Middle frontal gyrus (tissue), 1 donor: ENCODE measurements around the gene TINAGL1.

Experiments used
- DNase-seq: peaks from one replicate; pipeline ENCODE4 v3.0.0-alpha.2; 2015; ENCODE audit warnings: low spot score; ENCODE audit errors: extremely low spot score

Gene TINAGL1

DNA sequence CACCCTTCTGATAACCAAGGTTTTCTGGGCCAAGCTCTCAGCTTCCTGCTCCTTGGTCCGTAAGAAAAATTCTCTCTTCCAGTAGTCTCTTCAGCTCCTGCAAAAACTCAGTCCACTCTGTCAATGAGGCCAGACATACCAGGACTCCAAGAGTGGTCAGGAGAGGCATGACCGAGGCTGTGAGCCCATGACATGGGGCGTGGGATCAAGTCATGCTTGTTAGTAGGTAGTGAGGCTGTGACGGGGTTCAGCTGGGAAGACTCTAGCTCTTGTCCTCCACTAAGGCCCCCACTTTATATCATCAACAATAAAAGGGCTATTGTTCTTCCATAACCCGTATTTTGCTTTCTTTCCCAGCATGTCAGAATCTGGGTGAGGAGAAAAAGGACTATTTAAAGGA lies 31.0 kb downstream of the TINAGL1 start:
- no peak for DNase-seq

DNA sequence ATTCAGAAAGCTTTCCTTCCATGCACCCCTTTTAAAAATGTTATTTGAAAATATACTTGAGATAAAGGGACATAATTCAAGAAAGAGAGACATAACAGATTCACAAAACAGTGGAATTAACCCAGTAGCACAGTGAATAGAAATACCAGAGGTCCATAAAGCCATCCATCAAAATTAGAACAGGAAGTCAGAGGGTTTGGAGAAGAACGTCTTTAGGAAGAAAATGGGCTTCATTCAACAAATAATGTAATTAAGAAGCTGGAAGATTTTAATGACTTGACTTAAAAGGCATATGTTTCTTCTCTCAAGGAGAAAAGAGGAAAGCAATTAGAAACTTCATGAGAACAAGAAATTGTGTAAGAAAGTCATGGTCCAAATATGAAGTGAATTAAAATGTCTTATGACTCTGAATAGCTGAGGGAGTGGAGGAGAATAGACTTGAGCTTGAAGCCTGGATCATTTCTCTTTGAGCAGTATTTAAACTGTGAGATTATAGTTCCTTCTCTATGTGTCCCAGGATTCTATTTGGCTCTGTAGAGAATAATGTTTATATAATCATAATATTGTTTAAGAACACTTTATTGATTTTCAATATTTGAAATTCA lies 33.3 kb downstream of the TINAGL1 start:
- DNase-seq, result no peak

DNA sequence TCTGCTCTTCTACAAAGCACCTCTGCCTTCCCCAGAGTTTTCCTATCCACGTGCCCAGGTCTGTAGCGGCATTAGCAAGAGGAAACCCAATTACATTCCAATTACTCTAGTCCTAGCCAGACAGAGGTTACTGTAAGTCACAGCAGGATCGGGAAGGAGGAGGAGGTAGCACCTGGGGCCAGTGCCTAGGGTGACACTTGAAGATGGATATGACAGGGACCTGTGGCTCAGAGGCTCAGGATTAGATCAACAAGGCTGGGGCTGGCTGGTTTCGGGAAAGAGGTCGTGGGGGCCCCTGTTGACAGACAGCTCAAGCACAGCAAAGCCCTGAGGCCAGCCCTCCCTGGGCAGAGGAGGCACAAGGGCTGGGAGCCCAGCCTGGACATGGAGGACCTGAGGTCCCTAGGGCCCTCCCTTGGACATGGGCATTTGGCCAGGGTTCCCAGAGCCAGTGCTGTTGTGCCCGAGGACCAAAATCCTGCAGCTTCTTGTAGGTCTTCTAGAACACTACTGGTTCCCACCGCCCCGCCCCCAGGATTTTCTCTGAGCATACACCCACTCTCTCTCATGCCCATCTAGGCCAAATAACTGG lies 38.2 kb downstream of the TINAGL1 start:
- no peak for DNase-seq

DNA sequence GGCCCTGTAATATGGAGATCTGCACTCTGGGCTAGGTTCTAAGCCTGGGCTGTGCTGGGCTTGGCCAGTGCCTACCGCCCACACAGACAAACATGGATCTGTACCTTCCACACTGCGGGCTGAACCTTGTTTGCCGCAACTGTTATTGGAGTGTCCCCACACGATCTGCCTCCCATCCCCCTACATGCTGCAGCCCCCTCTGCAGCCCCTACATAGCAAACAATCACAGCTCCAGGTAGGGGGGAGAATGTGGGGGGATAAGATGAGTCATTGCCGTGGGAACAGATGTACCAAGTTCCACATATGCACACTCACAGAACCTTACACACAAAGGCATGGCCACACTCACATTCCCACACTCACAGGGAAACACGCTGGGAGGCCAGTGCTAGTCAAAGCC lies 39.1 kb downstream of the TINAGL1 start:
- DNase-seq, result no peak

DNA sequence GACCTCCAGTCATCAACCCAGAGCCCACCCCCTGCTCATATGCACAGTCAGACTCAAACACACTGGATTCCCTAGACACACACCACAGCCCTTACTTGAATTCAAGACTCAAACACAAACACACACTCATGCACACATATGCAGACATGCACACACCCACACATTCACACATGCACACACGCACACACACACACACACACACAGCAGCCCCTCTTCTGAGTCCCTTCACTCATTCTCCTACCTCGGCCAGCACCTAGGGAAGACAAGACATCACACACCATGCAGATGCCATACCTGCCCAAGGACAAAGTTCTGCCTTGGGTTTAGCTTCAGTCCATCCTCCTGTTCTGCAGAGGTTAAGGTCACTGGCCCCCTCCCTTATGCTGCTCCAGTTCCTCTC lies 39.6 kb downstream of the TINAGL1 start:
- DNase-seq, result no peak

DNA sequence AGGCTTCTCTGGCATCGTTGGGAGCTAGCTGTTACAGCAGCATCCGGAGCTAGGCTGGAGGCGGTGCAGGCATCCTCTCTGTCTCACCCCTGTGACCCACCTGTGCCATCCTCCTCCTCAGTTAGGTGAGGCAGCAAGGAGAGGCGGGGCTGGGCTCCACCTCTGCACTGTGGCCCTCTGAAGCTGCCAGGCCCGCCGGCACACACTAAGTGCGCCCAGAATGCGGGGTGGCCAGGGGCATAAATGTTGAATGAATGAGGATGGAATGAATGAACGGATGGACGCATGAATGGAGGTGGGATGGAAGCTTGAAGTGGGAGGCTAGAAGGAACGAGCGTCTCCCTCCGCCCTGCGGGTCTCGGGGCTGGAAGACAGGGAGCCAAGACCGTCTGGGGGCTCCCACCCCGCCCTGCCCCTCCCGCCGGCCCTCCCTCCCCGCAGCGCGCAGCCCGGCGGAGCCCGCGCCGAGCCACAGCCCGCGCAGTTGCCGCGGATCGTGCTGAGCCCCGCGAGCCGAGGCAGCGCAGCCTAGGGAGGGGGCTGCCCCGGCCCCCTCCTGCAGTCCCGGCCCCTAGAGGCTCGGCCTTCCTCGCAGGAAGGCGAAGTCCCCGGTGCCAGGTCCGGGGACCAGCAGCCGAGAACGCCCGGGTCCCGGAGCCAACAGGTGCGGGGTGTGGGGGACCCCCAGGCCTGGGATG lies 41.1 kb downstream of the TINAGL1 start, which contains the start of gene HCRTR1:
TSS of gene HCRTR1 (plus strand) at position 472 of the 698 bp plus-strand sequence. CDS start 1,504 bp downstream, outside the sequence.
- DNase-seq, result no peak

DNA sequence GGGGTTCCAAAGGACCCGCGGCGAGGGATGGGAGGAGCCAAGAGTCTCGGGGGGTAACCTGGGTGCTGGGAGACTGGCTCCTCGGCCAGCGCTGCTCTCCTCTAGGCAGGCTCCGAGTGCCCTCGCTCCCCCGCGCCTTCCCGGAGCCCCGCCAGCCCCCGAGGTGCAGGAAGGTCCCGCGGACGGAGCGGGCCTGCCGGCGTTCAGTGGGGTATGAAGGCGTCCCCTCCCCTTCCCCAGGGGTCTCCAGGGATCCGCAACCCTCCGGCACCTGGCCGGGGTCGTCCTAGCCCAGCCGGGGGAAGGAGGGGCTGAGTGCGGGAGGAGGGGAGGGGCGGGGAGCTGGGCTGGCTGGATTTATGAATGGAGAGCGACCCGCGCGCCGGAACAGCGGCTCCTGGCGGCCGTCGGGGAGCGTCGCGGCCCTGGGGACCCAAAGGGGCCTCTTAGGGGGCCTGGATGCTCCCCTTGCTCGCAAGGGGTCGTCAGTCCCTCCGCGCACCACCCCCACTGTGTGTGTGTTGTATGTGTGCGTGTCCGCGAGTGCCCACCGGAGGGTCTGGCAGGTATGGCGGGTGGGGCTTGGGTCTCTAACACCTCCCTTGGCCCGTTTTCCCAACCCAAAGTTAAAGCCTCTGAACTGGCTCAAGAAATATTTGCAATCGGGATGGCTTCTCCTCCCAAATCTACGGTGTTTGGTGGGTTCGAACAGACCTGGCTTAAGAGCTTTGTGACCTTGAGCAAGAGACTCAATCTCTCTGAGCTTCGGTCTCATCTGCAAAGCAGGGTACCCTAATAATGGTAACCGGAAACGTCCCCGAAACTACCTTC lies 41.8 kb downstream of the TINAGL1 start:
- no peak for DNase-seq

DNA sequence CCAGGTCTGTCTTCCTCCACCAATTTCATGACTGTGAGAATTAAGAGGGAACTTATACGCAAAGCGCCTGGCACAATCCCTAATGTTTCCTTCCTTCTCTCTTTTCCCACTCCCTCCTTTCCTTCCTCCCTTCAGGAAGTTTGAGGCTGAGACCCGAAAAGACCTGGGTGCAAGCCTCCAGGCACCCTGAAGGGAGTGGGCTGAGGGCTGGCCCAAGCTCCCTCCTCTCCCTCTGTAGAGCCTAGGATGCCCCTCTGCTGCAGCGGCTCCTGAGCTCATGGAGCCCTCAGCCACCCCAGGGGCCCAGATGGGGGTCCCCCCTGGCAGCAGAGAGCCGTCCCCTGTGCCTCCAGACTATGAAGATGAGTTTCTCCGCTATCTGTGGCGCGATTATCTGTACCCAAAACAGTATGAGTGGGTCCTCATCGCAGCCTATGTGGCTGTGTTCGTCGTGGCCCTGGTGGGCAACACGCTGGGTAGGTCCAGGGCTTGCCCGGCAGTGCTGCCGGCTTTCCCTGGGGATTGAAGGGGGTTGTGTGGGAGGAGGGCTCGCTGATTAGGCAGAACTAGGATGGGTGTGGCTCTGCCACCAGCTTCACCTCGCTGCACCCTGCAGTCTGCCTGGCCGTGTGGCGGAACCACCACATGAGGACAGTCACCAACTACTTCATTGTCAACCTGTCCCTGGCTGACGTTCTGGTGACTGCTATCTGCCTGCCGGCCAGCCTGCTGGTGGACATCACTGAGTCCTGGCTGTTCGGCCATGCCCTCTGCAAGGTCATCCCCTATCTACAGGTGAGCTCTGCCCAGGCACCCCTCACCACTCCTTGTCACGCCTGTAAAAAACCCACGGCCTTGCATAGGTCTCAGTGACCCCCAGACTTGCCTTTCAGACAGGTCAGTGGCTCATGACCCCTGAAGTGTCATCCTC lies 42.9 kb downstream of the TINAGL1 start:
- DNase-seq, result no peak

DNA sequence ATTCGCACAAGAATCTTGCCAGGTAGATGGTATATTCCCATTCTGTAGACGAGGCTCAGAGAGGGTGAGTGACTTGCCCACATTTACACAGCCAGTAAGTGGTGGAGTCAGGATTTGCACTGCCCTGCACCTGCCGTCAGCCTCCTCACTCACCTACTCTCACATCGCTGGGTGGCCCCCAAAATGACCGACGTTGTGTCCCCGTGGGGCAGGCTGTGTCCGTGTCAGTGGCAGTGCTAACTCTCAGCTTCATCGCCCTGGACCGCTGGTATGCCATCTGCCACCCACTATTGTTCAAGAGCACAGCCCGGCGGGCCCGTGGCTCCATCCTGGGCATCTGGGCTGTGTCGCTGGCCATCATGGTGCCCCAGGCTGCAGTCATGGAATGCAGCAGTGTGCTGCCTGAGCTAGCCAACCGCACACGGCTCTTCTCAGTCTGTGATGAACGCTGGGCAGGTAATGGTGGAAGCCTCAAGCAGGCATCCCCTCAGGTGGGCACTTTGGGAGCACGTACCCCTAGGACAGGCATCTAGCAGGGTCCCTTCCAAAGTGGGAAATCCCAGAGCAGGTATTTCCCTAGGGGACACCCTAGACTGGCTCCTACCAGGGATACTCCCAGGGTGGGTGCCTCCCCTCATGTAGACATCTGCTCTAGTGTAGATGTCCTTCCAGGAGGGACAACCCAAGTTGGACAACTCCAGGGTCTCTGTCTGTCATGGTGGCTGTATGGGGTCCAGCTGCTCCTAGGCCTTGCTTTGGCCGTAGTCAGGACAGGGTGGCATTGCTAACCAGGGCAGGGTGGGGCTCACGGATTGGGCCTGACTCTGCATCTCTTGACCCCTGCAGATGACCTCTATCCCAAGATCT lies 44.5 kb downstream of the TINAGL1 start:
- no peak for DNase-seq

DNA sequence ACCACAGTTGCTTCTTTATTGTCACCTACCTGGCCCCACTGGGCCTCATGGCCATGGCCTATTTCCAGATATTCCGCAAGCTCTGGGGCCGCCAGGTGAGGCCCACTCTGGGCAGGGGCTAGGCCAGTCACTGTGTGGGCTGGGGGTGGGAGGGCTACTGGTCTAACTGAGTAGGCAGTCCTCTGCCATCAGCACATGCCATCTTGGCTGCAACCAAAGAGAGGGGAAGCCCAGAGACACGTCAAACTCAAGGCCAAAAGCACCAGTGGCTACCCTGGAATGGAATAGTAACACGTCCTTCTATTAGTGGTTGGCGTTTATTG lies 45.1 kb downstream of the TINAGL1 start:
- no peak for DNase-seq

DNA sequence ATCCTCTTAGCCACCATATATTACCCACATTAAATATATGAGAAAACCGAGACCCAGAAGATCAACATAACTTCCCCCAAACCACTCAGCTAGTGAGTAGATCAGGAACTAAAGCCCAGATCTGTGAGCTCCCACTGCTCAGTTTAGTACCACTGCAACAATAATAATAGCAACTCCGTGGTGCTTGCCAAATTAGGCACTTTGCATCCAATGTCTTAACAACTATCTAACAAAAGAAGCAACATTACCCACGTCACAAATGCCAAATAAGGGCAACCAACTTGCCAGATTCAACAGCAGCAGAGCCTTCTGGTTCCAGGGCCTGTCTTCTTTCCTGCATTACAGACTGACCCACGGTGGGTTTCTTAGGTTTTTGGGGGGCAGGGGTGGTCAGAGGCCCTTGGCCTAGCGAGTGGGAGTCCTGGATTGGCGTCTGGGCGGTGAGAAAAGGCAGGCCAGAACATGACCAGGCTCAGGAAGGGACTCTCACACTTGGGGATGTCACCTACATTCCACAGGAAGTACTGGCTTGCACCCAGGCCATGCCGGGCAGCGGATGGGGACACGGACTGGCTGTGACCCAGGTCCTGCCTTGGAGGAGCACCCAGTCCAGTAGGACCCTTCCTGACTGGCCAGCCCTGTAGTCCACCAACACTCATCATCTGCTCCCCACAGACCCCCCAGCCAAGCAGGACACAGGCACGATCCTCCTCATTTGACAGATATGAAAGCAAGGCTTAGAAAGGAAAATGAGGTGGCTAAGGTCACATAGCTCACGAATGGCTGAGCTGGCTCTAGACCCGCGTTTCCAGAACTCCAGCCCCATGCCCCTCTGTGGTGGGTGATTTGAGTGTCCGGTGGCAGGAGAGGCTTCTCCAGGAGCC lies 45.8 kb downstream of the TINAGL1 start:
- peak; percentile 12 for DNase-seq

DNA sequence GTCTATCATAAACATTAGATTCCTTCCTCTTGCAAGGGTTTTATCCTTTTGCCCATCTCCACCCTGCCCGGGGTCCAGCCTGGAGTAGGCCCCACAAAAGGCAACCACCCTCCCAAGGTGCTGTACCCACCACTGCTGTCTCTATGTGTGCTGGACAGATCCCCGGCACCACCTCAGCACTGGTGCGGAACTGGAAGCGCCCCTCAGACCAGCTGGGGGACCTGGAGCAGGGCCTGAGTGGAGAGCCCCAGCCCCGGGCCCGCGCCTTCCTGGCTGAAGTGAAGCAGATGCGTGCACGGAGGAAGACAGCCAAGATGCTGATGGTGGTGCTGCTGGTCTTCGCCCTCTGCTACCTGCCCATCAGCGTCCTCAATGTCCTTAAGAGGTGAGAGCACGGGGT lies 47.0 kb downstream of the TINAGL1 start:
- no peak for DNase-seq

DNA sequence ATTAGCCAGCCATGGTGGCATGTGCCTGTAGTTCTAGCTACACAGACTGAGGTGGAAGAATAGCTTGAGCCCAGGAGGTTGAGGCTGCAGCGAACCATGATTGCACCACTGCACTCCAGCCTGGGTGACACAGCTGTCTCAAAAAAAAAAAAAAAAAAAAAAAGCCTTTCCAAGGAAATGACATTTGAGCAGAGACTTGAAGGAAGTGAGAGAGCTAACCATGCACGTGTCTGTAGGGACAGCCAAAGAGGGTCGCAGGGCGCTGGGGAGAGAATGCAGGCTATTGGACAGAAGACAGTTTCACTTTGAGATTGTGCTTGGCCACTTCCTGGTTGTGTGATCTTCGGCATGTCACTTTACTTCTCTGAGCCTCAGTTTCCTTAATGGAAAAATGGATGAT lies 48.0 kb downstream of the TINAGL1 start:
- no peak for DNase-seq

DNA sequence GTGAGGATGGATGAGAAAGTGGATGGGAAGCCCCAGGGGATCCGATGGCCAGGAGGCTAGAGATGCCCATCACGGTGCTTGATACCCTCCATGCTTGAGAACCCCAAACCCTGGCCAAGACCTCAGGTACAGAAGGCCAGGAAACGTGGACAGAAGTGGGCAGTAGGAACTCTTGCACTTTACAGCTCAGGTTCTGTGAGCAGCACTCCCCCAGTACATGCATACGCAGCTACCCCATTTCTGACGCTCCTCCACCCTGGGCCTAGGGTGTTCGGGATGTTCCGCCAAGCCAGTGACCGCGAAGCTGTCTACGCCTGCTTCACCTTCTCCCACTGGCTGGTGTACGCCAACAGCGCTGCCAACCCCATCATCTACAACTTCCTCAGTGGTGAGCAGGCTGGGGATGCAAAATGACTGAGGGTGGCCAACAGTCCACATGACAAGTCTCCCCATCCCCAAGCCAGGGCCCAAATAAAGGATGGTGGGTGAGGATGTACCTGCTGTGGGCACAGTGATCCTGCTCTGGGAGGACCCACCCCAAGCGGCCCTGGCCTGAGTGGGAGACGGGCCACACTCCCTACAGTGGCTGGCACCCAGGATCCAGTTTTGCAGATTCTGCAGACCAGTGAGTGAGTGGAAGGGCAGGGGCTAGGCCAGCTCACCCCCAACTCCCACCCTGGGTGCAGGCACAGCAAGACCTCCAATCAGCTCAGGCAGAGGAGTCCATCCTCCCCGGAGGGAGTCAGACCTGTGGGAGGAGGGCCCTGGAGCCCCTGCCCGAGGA lies 48.6 kb downstream of the TINAGL1 start:
- DNase-seq, result no peak

DNA sequence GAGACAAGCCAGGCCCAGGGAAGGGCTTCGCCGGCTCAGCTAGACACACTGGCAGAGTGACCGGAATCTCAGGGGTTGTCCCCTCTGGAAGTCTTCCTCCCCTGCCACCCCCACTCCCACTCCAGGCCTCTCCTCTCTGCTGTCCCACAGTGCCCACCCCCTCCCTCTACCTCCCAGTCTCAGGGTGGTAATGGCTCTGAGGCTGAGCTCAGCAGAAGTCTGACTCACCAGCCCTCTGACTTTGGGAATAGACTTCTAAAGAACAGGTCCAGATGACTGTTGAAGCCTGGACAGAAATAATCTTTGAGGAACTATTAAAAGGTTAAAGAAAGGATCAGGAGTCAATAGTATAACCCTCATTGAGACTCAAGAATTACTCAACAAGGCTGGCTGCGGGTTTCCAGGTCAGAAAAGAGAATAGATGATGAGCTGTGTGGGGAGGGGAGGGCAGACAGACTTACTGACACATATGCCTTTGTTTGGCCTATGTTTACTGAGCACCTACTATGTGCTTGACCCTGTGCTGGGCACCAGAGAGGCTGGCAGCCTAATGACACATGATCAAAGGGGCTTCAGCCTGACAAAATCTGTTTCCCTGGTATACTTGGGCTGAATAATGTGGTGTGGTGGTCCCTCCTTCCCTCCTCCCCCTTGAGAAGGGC lies 49.4 kb downstream of the TINAGL1 start:
- DNase-seq, result no peak

DNA sequence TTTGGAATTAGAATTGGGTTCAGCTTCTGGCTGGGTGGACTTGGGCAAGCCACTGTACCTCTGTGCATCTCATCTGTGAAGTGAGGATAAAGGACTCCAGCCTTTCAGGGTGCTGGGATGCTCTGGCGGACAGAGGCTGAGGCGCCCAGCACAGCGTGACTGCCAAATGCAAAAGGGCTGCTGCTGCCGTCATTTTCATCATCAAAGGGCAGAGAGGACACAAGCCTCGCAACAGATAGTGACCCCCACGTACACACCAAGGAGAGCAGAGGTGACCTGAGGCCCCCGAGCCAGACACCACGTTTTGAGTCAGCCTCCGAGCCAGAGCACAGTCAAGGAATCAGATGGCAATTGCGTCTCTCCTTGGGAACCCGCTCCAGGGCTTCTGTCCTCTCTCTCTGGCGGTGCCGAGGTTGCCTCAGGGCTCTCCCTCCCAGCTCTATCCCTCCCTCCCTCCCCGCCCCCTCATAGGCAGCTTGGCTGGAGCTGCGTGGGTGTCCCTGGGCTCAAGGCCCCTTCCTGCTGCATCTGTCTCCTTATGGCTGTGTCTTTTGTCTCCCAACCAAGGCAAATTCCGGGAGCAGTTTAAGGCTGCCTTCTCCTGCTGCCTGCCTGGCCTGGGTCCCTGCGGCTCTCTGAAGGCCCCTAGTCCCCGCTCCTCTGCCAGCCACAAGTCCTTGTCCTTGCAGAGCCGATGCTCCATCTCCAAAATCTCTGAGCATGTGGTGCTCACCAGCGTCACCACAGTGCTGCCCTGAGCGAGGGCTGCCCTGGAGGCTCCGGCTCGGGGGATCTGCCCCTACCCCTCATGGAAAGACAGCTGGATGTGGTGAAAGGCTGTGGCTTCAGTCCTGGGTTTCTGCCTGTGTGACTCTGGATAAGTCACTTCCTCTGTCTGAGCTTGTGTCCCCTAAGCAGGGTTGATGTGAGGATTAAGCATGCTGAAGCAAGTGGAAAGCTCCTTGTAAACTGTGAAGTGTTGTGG lies 50.2 kb downstream of the TINAGL1 start:
- DNase-seq, result peak; percentile 14
